Psoas muscle (tissue), 8 donors: Measurements from ENCODE around the gene MEIG1. TPM values are rescaled to one million over a fixed set of nuclear protein-coding genes. Genes with fewer than 3 reads are reported as not detected.

Source experiments
- ATAC-seq, 4 donors: fragments of 200-7000 bp; cut with Tn5 transposase; one replicate each; pipeline ENCODE4 v1.9.1; 2020; ENCODE audit warnings: moderate library complexity in 3 of 4, mild to moderate bottlenecking in 2 of 4
- DNase-seq, 2 donors: peaks; one replicate each; pipeline ENCODE4 v3.0.0-alpha.2; 2020
- H3K27ac ChIP-seq: fragments of 200-600 bp; one replicate; pipeline ENCODE4 v1.8.0; 2022
- H3K27me3 ChIP-seq, 3 donors: fragments of 200-600 bp in 1 of 3; one replicate each; pipeline versions ENCODE4 v1.6.1 to v1.8.0; 2013 to 2022; ENCODE audit warnings: low read length in 2 of 3, mild to moderate bottlenecking in 2 of 3, moderate library complexity in 1 of 3; ENCODE audit not compliant: insufficient read depth in 3 of 3
- H3K36me3 ChIP-seq, 2 donors: fragments of 200-600 bp in 1 of 2; one replicate each; pipeline versions ENCODE4 v1.6.1 to v1.8.0; 2013 to 2022; ENCODE audit warnings: low read depth in 1 of 2, mild to moderate bottlenecking in 1 of 2, moderate library complexity in 1 of 2; ENCODE audit not compliant: insufficient read depth in 1 of 2
- H3K4me1 ChIP-seq: fragments of 200-600 bp; one replicate; pipeline ENCODE4 v1.8.0; 2022
- H3K4me3 ChIP-seq: fragments of 200-600 bp; one replicate; pipeline ENCODE4 v1.8.0; 2022; ENCODE audit warnings: mild to moderate bottlenecking
- H3K9me3 ChIP-seq: fragments of 200-600 bp; one replicate; pipeline ENCODE4 v1.8.0; 2022
- CTCF ChIP-seq: fragments of 200-600 bp; IDR thresholded peaks from one replicate; pipeline ENCODE4 v1.8.0; 2022; ENCODE audit warnings: antibody characterized with exemption
- WGBS, 3 donors: extraction: QIAGEN DNeasy Blood & Tissue Kit; methylation state at CpG; one replicate each; pipeline versions ENCODE4 v1.1.6 to v1.1.7; 2013; 5-methylcytosine and 5-hydroxymethylcytosine counted together
- intact Hi-C, 2 donors: fragments of 100-400 bp; cut with DNase I; formaldehyde crosslinking; loops; one replicate each; pipeline versions ENCODE4 v1.11.0 to v1.14.2; 2022
- polyA plus RNA-seq, 3 donors: library from polyadenylated mRNA; stranded (reverse); fragments of 200-250 nt; gene quantifications; one replicate each; pipeline ENCODE4 v1.2.3, GENCODE V29; 2013
- total RNA-seq, 4 donors: library from RNA; stranded (reverse); fragmentation: NEBNext Ultra II Directional in 2 of 4; extraction: Animal tissue kit (Norgen Biotek cat#: 25700) in 2 of 4; gene quantifications; one replicate each; pipeline versions ENCODE4 v1.2.1 to v1.2.4, GENCODE V29; 2021 to 2023
- donor health status: healthy with polysubstance abuse.
- donor health status: DM: no; HTN: no; CAD: no; lungs with moderate emphysema.
- donor health status: Bipolar disorder and iron deficiency.
- donor health status: healthy.
- donor health status: DM: yes; HTN: yes; CAD: no.
- donor health status: DM: no; HTN: no; CAD: no.
- donor health status: DM: no; HTN: no; CAD: no.
- donor health status: DM: yes; HTN: yes; CAD: no.

The MEIG1 gene
- total and polyA plus RNA-seq, 7 donors, result 0.25 to 0.40 TPM; not detected in 5

DNA sequence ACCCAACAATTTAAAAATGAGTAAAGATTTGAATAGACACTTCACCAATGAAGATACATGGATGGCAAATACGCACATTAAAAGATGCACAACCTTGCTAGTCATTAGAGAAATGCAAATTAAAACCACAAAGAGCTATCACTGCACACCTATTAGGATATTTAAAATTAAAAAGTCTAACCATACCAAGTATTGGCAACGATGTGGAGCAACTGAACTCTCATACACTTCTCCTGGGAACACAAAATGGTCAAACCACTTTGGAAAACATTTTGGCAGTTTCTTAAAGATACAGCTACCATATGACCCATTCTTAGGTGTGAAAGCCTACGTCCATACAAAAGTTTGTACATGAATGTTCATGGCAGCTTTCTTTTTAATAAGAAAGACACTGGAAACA lies 41.4 kb upstream of the MEIG1 start:
- WGBS, 3 donors, result 96 to 98% (median 98%) methylated on average over 3 of the region's 3 CpGs
- intact Hi-C loops, result no loop called here
- H3K4me3 ChIP-seq, result no peak overlapping the region
- no peak for ATAC-seq
- peaks cover 20% of the 10 kb centered on the region for H3K9me3 ChIP-seq
- peaks cover 13 to 76% of the 10 kb centered on the region in 2 donors for H3K36me3 ChIP-seq
- no peak for DNase-seq
- no peak overlapping the region for H3K27ac ChIP-seq
- TF ChIP-seq CTCF, result no peak
- H3K4me1 ChIP-seq, result no peaks in the 10 kb centered on the region
- no peaks in the 10 kb centered on the region for H3K27me3 ChIP-seq

DNA sequence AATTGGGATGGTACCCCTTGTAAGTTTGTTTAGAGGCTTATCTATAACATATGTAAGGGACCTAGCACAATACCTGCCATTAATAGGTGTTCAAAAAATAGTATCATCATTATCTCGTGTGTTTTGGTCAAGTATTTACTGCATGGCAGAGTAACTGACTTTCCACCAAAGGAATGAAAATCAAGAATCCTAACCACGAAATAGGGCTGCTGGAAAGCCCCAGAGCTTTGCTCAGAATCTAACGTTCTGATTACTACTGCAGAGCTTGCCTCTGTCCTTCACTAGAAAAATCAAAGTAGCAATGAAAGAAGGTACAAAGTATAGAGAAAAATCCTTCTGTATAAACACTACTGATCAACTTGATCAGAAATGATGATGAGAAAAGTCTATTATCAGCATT lies 40.2 kb upstream of the MEIG1 start:
- peaks cover 20% of the 10 kb centered on the region for H3K9me3 ChIP-seq
- ATAC-seq (no peak), DNase-seq (no peak)
- no peak for TF ChIP-seq CTCF
- no peak overlapping the region for H3K4me3 ChIP-seq
- no peaks in the 10 kb centered on the region for H3K27me3 ChIP-seq
- intact Hi-C loops, result no loop called here
- WGBS, 3 donors, result 76 to 83% (median 80%) methylated on average over 3 of the region's 3 CpGs
- peaks cover 16 to 77% of the 10 kb centered on the region in 2 donors for H3K36me3 ChIP-seq
- no peak overlapping the region for H3K27ac ChIP-seq
- no peaks in the 10 kb centered on the region for H3K4me1 ChIP-seq

GRCh38 chr10:14924013-14924412 lies 35.2 kb upstream of the MEIG1 start:
- H3K36me3 ChIP-seq, result peaks cover 14 to 78% of the 10 kb centered on the region in 2 donors
- 95 to 100% (median 95%) methylated on average over 7 of the region's 7 CpGs for WGBS, 3 donors
- ATAC-seq, result no peak
- H3K9me3 ChIP-seq, result no peaks in the 10 kb centered on the region
- no peak overlapping the region for H3K4me3 ChIP-seq
- TF ChIP-seq CTCF, result no peak
- no peaks in the 10 kb centered on the region for H3K27me3 ChIP-seq
- intact Hi-C loops, result no loop called here
- H3K4me1 ChIP-seq, result no peaks in the 10 kb centered on the region
- DNase-seq, result no peak
- H3K27ac ChIP-seq, result no peak overlapping the region

DNA sequence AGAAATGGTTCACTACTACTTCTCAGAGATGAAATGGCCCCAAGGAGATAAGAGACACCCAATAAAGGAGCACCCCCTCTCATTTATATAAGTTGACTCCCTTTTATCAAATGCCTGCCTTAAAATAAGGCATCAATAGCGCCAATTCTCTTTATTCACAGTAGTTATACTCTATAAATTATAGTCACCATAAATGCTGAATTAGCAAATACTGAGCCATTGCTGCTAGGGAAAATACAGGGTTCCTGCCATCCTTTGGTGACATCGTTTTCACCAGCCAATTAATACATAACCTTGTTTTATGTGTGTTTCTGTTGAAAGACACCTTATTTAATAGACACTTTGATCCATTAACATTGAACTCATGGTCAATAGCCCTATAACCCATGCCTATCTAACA lies 33.9 kb upstream of the MEIG1 start:
- Histone ChIP-seq H3K9me3 (no peaks in the 10 kb centered on the region), H3K36me3 (peaks cover 11 to 78% of the 10 kb centered on the region in 2 donors), H3K4me1 (no peaks in the 10 kb centered on the region), H3K4me3 (no peak overlapping the region), H3K27ac (no peak overlapping the region), H3K27me3 (no peaks in the 10 kb centered on the region)
- DNase-seq (no peak), ATAC-seq (no peak)
- WGBS, 3 donors, result 96 to 100% (median 97%) methylated on average over 2 of the region's 2 CpGs
- intact Hi-C loops, result no loop called here
- no peak for TF ChIP-seq CTCF

DNA sequence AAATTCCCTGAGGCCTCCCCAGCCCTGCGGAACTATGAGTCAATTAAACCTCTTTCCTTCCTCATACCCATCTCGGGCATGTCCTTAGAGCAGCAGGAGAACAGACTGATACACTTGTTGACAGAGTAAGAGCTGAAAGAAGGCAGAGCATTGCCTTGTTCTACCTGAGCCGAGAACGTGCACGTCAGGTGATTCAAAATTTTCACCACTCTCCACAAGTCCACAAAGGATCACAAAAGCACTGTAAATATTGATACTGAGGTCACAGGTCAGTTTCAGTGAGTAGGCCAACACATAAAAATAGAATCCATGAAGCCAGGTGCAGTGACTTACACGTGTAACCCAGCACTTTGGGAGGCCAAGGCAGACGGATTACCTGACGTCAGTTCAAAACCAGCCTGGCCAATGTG lies 33.1 kb upstream of the MEIG1 start:
- no peak overlapping the region for H3K4me3 ChIP-seq
- H3K36me3 ChIP-seq, result peaks cover 11 to 76% of the 10 kb centered on the region in 2 donors
- intact Hi-C loops, result no loop called here
- H3K9me3 ChIP-seq, result no peaks in the 10 kb centered on the region
- DNase-seq (no peak), ATAC-seq (no peak)
- no peak for TF ChIP-seq CTCF
- no peak overlapping the region for H3K27ac ChIP-seq
- H3K4me1 ChIP-seq, result no peaks in the 10 kb centered on the region
- 82 to 92% (median 82%) methylated on average over 8 of the region's 8 CpGs for WGBS, 3 donors
- no peaks in the 10 kb centered on the region for H3K27me3 ChIP-seq
